ENCODE measurements around the gene TEX13D. TPM values are rescaled to one million over a fixed set of nuclear protein-coding genes. Genes with fewer than 3 reads are reported as not detected.

Gene TEX13D
- total and polyA plus RNA-seq, 9 of the 15 experiments (the other 6 are each of a cell fraction or from before 2014, with no cell fraction given): 0.06 TPM; not detected in 8

- no TSS peak for BruUV-seq (replicated peaks)
- WGBS (ENCODE audit: insufficient coverage, low coverage, missing lambda C conversion rate): 3% methylated on average over 4 of the region's 4 CpGs
- DNase-seq (ENCODE audit: extremely low read depth in 1 of 4, low spot score in 3 of 4) (peak in 2 of 4 experiments; percentile 22 to 36), ATAC-seq (peak; percentile 86), FAIRE-seq (peak; percentile 15)
- Histone ChIP-seq H3K27me3 (ENCODE audit: control insufficient read depth in 2 of 2, insufficient read depth in 2 of 2, low read length in 2 of 2) (no peaks in the 10 kb centered on the region), H4K20me1 (replicated peaks; ENCODE audit: control insufficient read depth, insufficient read depth, low read length) (no peaks in the 10 kb centered on the region), H3K4me1 (replicated peaks in 1 of 2; ENCODE audit: control insufficient read depth in 2 of 2, insufficient read depth in 2 of 2, low read length in 2 of 2) (peaks cover 0 to 6% of the 10 kb centered on the region in 2 experiments; a peak in 2 of 5 replicates), H2AFZ (ENCODE audit: low read depth, low read length) (peak overlapping the region; percentile 78), H3K36me3 (ENCODE audit: control insufficient read depth, insufficient read depth, low read length) (no peaks in the 10 kb centered on the region), H3K4me2 (ENCODE audit: insufficient read depth, low read length) (no peak overlapping the region; the same call in 1 of the 2 replicates), H3K9me1 (ENCODE audit: control insufficient read depth, insufficient read depth, low read length) (no peaks in the 10 kb centered on the region), H3K27ac (ENCODE audit: extremely low read depth, low read depth, low read length) (peak overlapping the region; percentile 71), H3K4me3 (no peak overlapping the region), H3K79me2 (ENCODE audit: control insufficient read depth, insufficient read depth, low read length) (no peaks in the 10 kb centered on the region), H3K9ac (ENCODE audit: insufficient read depth in 1 of 2, low read depth in 2 of 2, low read length in 2 of 2) (peak overlapping the region in 1 of 2 experiments; percentile 43; a peak in 1 of 4 replicates), H3K9me3 (replicated peaks; ENCODE audit: control insufficient read depth, insufficient read depth, low read depth, low read length) (no peaks in the 10 kb centered on the region)
- intact Hi-C loops (cut with micrococcal nuclease): loop anchor here (5.0 kb wide), 1 partner anchor 166 kb away; no protein-coding TSS in a partner anchor
- ChIA-PET CTCF (ENCODE audit: low intra/inter-chr PET ratio) (no interaction called here), POLR2A (no interaction called here)
- in situ Hi-C loops (cut with MboI): no loop called here
- TF ChIP-seq NEUROD1 (IDR thresholded peaks at IDR 0.05; ENCODE audit: borderline replicate concordance, low read depth, low read length, partially characterized antibody) (no peak), HNRNPK (IDR thresholded peaks at IDR 0.05; ENCODE audit: low read depth, low read length, poor library complexity, severe bottlenecking) (no peak), SMARCE1 (IDR thresholded peaks at IDR 0.05) (no peak), TCF3 (CRISPR knock-in tag; IDR thresholded peaks at IDR 0.05) (no peak), ZFX (CRISPR knock-in tag; IDR thresholded peaks at IDR 0.05) (no peak), PATZ1 (CRISPR knock-in tag; IDR thresholded peaks at IDR 0.05; ENCODE audit: borderline replicate concordance) (no peak), FUS (optimal IDR thresholded peaks at IDR 0.05; ENCODE audit: low read depth, low read length) (no peak), KAT2B (IDR thresholded peaks at IDR 0.05; ENCODE audit: low read depth, low read length) (no peak), ZNF77 (CRISPR knock-in tag; IDR thresholded peaks at IDR 0.05) (no peak), TEAD2 (tag; IDR thresholded peaks at IDR 0.05) (no peak), BRF2 (IDR thresholded peaks at IDR 0.05; ENCODE audit: borderline replicate concordance, insufficient read depth, insufficient read length) (no peak), BRF1 (IDR thresholded peaks at IDR 0.05; ENCODE audit: borderline replicate concordance, extremely low read depth, insufficient read length) (no peak), DPF2 (IDR thresholded peaks at IDR 0.05) (peak; percentile 59; the same call in 1 of the 2 replicates), HLTF (IDR thresholded peaks at IDR 0.05) (no peak), SAP30 (IDR thresholded peaks at IDR 0.05; ENCODE audit: borderline replicate concordance, insufficient read depth, low read depth, low read length, poor library complexity, severe bottlenecking) (no peak), MED1 (CRISPR knock-in tag; IDR thresholded peaks at IDR 0.05; ENCODE audit: borderline replicate concordance) (no peak), NFE2L1 (tag; IDR thresholded peaks at IDR 0.05; ENCODE audit: borderline replicate concordance, low read depth) (peak; percentile 9; the same call in 1 of the 2 replicates), ZNF12 (CRISPR knock-in tag; IDR thresholded peaks at IDR 0.05) (no peak), FOXM1 (IDR thresholded peaks at IDR 0.05; ENCODE audit: low read depth) (0 out of 2 replicates have a peak, but pooled peaks have one; percentile 15), FOXM1 (CRISPR knock-in tag; IDR thresholded peaks at IDR 0.05; ENCODE audit: low read depth) (no peak)
Observed at GRCh38 chrX:124378643-124379042, 46.2 kb downstream of the TEX13D start.

Data from K562 (cell line).